HL-60/S4 treated with retinoic acid at 250 ng/mL for 4 days and 3 days (cell line): ENCODE results near the gene BAZ2B.

Source experiments
- in situ Hi-C: fragments of 300-500 bp; cut with MboI; formaldehyde crosslinking; loops from 2 replicates; pipeline ENCODE4 v1.7.0; 2022; ENCODE audit warnings: low sequenced_read_pairs

Gene BAZ2B

DNA sequence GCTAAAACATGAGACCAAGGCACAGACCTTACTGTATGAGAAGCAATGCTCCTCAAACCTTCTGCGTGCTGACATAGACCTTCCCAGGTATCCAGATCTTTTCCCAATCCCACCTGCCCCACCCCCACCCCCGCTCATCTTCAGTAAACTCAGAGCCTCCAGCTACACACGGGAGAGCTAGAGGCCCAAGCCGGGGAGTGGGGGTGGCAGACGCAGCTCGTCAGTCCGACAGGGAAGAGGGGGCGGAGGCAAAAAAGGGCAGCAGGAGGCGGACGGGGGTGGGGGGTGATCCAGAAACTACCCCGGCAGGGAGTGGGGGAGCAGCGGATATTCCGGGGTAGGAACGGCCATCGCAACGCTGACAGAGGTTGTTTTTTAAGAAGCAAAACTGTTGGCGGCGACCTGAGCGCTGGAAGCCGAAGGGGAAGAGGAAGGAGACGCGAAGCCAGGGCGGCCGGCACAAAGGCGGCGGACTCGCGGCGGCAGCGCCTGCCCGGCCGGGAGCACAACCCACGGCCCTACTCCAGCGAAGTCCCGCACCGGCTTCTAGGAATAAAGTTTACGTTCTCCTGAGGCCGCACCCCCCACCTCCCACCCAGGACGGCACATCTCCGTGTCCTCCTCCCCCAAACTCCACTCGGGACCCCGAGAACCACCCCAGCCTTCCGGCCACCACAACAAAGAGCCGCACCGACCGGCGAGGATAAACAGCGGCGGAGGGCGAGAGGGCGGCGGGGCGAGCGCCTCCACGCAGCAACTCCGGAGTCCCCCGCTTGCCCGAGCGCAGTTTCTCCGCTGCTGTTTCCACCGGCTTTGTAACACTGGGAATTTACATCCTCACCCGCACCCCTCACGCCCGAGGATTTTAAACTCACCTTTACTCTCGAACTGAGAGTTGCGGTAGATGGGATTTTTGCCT, 722 bp downstream of the BAZ2B start:
- in situ Hi-C loops = no loop called here

DNA sequence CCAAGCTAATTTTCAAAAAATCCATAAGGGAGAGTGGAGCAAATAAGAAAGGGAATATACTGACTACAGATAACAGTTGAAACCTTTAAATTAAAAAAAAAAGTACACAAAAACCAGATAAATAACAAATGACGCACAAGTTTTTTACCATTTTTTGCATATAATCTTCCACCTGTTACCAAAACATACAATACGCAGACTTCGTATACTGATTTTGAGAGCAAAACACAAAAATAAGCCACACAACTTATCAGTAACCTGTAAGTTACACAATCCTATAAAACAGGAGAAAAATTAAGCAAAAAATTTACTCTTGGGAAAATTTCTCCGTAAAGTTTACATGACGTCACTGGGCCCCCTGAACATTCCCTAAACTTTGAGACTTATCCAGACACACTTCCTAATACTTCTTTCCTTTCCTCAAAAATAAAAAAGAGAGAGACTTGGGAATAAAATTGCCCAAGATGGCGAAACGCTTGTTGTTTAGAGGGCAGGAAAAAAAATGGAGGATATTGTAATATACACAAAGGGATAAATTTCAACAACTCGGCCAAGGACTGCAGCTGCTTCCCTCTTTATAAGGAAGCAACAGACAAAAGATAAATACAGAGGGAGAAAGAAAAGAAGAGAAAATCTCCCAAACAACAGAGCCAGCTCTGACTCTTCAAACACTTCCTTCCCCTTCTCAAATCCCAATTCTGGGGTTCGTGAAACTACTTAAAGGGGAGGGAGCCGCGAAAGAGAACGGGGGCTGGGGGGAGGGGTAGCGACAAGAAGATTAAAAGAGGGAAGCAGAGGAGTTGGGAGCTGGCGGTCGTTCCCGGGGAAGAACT, 1.6 kb downstream of the BAZ2B start:
- in situ Hi-C loops = no loop called here

DNA sequence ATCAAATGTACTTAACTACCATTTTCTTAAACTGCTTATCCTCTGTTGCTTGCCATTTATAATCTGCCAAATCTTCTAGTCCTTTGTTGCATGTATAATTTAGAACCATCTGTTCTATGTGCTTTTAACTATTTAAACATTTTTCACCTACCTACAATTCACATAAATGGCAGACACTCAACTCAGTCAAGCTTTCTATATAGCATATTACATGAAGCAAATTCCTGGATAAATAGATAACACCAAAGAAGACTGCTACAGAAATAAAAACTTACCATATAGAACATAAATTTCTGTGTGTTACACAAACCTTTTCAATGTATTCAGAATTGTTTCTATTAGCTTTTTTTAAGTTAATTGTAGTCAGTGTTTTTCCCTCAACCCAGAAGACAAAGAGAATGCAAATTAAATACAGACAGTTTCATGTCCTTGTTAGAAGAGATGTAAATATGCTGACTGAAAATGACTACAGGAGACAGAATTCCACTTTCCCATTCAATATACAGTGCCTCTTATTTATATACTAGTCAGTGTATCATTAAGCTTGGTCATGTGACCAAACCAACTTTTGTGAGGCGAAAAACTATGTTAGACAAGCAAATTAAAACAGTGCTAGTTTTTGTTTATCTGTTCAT, 2.6 kb downstream of the BAZ2B start:
- in situ Hi-C loops = no loop called here

DNA sequence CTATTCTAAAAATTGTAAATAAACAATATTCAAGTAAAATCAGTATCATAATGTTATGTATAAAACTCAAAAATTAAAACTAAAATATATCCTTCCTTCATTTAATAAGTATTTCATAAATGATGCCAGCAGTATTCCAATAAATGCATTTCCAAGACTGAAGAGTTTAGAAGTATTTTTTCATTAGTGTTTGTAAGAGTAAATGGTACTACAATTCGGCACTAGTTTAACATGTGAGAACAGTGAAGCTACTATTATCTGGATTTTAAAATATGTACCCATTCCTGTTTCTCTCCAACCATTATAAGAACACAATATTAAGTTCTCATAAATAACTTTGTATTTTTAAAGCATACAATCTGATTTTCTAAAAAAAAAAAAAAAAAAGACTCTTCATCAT, 3.3 kb downstream of the BAZ2B start:
- in situ Hi-C loops = no loop called here

DNA sequence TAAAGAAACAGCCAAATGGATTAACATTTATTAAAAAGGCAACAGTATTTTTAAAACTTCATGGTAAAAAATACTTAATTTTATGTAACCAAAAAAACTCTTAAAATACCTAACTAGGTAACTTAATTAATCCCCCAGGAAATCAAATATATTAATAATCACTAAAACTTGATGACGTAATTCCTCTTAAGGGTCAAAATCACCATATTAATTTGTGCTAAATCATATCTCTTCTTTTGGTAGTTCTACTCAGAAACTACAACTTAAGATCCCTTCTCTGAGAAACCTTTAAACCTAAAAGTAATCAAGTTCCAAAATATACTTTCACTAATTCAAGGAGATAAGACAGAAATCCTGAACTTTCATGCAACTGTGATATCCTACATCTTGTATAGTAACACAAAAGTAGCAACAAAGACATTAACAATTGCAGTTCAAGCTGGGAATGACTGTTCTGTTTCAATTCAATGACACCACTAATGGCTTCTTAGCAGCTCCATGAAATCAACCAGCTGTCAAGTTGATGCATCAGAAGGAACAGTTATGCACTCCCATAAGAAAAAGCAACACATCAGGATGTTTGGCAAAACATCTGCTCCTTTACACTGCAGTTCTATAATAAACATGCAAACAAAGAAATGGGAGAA, 4.0 kb downstream of the BAZ2B start:
- in situ Hi-C loops = no loop called here

DNA sequence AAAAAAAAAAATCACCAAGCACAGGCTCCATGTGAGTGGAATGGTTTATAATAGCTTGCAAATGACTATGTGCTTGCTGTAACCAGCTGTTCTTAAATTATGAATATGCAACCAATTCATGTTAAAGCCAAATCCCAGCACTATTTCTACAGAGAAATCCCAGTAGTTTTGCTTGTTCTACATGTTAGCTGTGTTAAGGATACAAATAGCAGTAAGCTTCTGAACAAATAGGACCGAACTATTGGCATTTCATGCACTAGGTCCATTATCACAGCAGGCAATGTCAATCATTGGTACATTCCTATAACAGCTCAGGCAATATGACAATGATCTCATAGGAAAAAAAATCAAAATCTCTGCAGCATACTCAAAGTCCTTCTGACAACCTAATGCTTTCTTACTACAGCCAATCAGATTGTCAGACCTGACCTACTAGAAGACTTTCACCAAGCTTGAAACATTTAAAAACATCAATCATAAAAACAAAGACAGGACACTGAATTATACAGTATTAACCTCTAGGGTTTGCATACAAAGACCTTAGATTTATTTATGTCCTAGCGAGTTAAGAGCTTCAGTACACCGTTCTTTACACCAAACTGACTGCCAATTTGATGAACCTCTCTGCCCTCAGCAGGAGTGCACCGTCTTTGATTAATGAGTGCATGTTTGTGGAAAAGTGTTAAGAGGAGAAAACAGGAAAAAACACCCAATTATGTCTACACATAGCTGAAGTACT, 6.4 kb downstream of the BAZ2B start:
- in situ Hi-C loops = no loop called here

DNA sequence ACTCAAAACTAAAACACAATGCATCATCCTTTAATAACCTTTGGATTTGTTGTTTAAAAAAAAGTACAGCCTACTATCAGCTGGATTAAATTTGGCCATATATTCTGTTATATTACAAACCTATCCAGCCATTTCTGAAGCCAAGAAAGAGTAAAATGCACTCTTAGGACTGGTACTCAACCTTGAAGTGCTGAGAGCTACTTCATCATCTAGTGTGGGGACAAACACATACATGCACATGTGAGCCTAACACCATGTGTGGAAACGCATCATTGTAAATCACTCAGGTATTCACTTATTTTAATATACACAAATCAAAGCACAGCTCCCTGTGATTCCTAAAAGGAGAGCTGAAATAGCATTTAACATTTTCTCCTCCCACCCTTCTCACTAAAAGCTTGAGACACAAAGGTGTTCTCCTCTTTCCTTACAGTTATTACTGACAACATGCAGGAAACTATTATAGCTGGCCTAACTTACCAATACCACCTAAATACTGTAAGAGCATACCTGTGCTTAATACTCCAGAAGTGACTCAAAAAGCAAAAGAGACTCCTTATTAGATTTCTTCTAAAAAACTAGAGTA, 7.5 kb downstream of the BAZ2B start:
- in situ Hi-C loops = no loop called here

DNA sequence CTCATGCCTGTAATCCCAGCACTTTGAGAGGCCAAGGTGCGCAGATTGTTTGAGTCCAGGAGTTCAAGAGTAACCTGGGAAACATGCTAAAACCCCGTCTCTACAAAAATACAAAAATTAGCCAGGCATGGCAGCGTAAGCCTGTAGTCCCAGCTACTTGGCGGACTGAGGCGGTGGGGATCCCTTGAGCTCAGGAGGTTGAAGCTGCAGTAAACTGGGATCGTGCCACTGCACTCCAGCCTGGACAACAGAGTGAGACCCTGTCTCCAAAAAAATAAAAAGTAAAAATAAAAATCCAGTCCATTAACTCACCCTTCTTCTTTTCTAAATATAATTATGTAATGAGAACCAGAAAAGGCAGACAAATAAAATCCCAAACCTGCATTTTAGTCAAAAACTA, 8.2 kb downstream of the BAZ2B start:
- in situ Hi-C loops = no loop called here

DNA sequence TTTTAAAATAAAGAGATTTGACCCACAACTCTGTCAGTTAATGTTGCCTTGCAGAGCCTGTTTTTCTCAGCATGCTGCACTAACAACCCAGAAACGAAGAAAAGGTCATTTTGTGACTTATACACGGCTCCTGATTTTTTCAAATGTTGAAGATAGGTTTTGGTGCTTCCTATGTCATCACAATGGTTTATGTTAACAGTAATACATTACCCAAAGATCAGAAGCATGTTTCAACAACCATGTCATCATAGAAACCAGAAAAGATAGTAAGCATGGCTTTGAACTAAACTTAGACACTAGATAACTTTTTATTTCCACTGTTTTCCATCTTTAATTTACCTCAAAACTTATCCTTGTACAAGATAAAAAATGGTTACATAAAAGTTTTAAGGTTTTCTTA, 10.1 kb downstream of the BAZ2B start:
- in situ Hi-C loops = no loop called here

DNA sequence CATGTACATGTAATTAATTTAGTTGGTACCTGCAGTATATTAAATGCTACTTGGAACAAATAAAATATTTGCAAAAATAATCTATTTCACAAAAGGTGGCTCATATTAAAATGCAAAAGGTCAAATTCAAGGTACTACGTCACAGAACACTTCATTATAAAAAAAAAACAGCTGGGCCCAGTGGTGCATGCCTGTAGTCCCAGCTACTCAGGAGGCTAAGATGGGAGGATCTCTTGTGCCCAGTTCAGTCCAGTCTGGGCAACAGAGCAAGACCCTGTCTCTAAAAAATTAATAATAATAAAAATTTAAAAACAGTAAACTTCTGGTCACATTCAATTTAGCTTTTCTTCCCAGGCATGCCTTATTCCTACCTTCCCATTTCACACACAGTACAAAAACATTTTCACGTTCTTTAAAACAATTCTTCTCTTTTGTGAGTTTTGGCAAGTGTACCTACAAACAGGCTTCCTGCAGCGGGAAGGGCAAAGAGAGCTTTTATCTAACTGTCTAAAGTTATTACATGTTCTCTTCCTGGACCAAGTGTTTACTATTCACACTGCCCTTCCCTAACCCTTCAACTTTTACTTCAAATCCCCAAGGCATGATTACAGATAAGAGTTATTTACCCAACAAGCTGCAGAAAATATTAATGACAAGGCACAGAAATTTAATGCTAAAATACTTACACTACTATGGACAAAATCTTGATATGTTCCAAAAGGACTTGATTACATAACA, 10.7 kb downstream of the BAZ2B start:
- in situ Hi-C loops = no loop called here

DNA sequence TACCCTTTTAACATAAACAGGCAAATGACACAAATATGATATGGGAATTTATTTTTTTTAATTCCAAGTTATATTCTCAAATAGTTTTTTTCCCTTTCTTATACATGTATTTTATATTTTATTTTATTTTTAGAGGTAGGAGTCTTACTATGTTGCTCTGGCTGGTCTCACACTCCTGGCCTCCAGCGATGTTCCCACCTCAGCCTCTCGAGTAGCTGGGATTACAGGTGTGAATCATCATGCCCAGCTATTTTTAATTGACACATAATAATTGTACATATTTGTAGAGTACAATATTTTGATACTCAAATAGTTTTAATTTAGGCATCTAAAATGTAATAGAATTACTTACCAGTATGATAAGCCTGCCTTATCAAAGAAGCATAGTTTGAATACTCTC, 12.2 kb downstream of the BAZ2B start:
- in situ Hi-C loops = no loop called here

DNA sequence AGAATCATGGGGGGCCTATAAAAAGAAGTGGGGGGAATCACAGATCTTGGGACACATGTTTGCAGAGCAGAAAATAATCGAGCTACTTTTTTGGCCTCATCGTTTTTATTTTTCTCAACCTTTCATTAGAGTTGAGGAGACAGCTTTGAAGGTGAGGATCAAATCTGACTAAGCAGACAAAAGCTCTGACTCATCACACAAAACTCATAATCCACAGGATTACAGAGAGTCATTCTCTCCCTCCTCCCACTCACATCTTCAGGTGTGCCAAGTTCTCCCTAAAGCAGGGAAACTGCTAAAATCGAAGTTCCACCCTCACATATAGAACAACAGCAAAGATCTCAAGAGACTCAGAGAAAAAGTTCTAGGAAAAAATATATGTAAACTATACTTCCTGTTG, 15.6 kb downstream of the BAZ2B start:
- in situ Hi-C loops = no loop called here

DNA sequence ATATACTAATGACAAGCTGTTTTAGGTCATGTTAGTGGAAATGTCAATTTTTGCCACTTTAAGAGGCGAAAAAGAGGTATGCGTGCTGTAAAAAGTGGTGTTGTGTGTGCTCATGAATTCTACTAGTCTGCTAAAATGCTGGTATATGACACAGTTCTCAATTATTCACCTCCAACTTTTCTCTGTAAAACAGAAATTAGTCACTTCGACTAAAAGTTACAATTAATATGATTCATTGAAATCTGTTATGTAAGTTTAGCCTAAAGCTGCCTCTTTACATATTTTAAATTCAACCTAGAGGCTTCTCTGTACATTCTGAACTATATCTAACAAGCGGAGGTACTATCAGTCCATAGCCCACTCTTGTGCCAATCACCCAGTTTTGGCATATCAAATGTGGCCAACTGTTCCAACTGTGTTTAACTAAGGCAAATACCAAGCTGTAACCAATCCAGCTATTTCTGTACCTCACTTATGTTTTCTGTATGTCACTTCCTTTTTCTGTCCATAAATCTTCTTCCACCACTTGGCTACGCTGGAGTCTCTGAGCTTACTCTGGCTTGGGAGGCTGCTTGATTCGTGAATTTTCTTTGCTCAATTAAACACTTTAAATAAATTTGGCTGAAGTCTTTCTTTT, 20.8 kb downstream of the BAZ2B start:
- in situ Hi-C loops = no loop called here

DNA sequence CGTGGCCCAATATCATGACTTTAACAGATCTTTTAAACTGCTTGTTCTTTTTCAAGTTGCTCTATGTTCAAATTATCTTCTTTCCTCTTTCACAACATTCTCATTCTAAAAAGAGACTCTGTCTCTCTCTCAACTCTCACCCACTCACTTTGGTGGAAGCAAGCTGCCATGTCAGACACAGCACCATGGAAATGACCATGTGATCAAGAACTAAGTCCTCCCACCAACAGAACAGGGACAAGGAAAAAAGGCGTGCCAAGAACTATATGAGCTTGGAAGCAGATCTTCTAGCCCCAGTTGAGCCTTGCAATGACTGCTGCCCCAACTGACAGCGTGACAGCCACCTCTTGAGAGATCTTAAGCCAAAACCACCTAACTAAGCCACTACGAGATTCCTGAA, 23.9 kb downstream of the BAZ2B start:
- in situ Hi-C loops = no loop called here

DNA sequence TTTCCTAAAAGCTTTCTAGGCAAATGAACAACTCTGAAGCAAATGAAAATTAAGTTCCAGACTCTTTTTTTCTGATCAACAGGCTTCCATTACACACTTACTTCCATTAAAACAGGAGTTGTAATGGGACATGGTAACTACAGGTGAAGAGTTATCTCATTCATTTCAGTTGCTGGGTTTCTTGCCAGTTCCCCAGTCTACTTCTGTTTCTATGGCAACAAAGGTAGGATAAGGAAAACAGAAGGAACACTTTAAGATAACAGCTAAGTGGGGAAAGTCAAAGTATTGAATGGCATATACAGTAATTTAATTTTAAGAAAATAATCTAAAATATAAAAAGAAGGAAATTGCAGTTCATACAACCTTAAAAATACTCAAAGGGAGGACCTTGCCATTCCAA, 25.1 kb downstream of the BAZ2B start:
- in situ Hi-C loops = no loop called here

DNA sequence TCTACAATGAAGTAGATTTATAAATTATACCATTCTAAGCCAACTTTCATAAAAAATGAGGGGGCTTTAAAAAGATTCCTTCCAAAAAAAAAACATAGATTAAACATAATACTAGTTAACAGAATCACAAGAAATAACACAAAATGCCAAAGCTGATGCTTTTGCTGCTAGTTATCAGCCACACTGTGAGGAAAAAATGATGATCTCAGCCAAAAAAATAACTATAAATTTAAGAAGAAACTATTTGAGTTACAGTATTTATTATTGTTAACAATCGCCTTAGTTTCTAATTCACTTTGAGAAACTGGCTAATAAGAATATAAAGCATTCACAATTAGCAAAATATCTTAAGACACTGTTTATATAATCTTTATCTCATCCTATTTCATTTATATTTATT, 27.1 kb downstream of the BAZ2B start:
- in situ Hi-C loops = no loop called here

DNA sequence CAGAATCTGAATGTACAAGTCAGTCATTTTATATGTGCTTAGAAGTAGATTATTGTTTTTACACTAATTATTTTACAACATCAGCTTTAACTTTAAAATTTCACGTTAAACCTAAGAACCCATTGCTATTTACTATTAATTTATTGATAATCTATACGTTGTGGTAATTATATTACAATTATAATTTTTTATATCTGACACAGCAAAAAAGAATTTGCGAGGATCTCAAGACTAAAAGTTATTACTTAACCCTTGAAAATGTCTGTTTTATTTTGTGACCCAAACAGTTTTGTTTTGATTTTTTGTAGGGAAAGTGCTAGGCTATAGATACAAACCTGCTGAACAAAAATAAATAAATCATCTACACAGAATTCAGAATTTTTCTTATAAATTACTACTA, 30.3 kb downstream of the BAZ2B start:
- in situ Hi-C loops = no loop called here

DNA sequence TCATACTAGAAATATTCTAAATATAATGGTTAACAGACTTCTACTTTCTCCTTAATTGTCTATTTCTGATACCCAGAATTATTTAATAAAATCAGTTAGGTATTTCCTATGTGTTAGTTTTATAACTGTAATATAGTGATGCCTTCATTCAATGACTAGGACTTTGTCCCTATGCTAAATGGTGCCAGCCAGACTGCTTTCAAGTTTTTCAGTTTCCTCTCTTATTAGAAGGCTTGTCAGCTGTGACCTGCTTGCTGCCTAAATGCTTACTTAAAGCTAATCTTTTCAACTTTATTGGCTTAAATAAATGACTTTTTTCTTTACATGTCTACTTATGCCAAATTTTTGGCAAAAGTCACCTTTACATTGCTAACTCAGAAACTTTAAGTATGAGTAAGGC, 30.7 kb downstream of the BAZ2B start:
- in situ Hi-C loops = no loop called here

DNA sequence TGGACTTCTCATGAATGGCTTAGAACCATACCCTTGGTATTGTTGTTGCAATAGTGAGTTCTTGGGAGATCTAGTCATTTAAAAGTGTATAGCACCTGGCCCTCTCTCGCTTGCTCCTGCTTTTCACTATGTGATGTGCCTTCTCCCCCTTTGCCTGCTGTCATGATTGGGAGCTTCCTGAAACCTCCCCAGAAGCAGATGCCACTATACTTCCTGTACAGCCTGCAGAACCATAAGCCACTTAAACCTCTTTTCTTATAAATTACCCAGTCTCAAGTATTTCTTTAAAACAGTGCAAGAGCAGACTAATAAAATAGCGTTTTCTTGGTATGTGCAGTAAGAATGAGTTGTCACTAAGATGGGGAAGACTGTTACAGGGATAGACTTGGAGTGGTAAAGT, 31.6 kb downstream of the BAZ2B start:
- in situ Hi-C loops = no loop called here
